Stimulated activated CD8-positive, alpha-beta memory T cell treated with anti-CD3 and anti-CD28 coated beads, Interleukin-7, amount 100 ng/mL, for 1 hour (primary cell): ENCODE results near the gene EIF3J.
A peak's percentile ranks its signal among the peaks of the same experiment; 100 is the strongest.
"Not testable (repeated sequence)": the region's sequence is repeated elsewhere in the genome, so short reads cannot be mapped to it uniquely, and the experiment has no call there.

Source experiments
- DNase-seq, 2 donors: peaks; one replicate each; pipeline ENCODE4 v3.0.0-alpha.2; 2020; ENCODE audit warnings: low read depth in 2 of 2

The EIF3J gene

GRCh38 chr15:44536962-44537734 lies at the start of gene EIF3J:
EIF3J (plus strand) TSS chr15:44537147; CDS start chr15:44537195, 48 bp downstream.
- peak; percentile 84 to 91 for DNase-seq

GRCh38 chr15:44489464-44489863 lies 47.5 kb upstream of the EIF3J start:
- DNase-seq: no peak

- DNase-seq: no peak
Measured at GRCh38 chr15:44490622-44491021, 46.3 kb upstream of the EIF3J start.

- DNase-seq: no peak
Measured at GRCh38 chr15:44492040-44492439, 44.9 kb upstream of the EIF3J start.

- DNase-seq: no peak
Measured at GRCh38 chr15:44492672-44493071, 44.3 kb upstream of the EIF3J start.

- no peak for DNase-seq
Measured at GRCh38 chr15:44495562-44495961, 41.4 kb upstream of the EIF3J start.

- no peak for DNase-seq
Measured at GRCh38 chr15:44500555-44500954, 36.4 kb upstream of the EIF3J start.

GRCh38 chr15:44501768-44502366 lies 35.1 kb upstream of the EIF3J start:
- no peak for DNase-seq

- no peak for DNase-seq
Measured at GRCh38 chr15:44516436-44516835, 20.5 kb upstream of the EIF3J start.

GRCh38 chr15:44519537-44519936 lies 17.4 kb upstream of the EIF3J start:
- no peak for DNase-seq

- DNase-seq: no peak
Measured at GRCh38 chr15:44525018-44525417, 11.9 kb upstream of the EIF3J start.

GRCh38 chr15:44527241-44527640 lies 9.7 kb upstream of the EIF3J start:
- no peak for DNase-seq

- DNase-seq: no peak
Measured at GRCh38 chr15:44529864-44530604, 6.9 kb upstream of the EIF3J start.

GRCh38 chr15:44530653-44531052 lies 6.3 kb upstream of the EIF3J start:
- DNase-seq: no peak

GRCh38 chr15:44532275-44532674 lies 4.7 kb upstream of the EIF3J start:
- not testable (repeated sequence) for DNase-seq

GRCh38 chr15:44532689-44533088 lies 4.3 kb upstream of the EIF3J start:
- DNase-seq: no peak

- DNase-seq: no peak
Measured at GRCh38 chr15:44535092-44535491, 1.9 kb upstream of the EIF3J start.

- DNase-seq: no peak
Measured at GRCh38 chr15:44535523-44536301, 1.2 kb upstream of the EIF3J start.

GRCh38 chr15:44536302-44536961 lies 515 bp upstream of the EIF3J start:
- DNase-seq: no peak

GRCh38 chr15:44537735-44538240 lies 841 bp downstream of the EIF3J start:
- no peak for DNase-seq

- DNase-seq: no peak
Measured at GRCh38 chr15:44541282-44541958, 4.5 kb downstream of the EIF3J start.
